HepG2 (cell line): ENCODE measurements around the gene DPF1. TPM values are rescaled to one million over a fixed set of nuclear protein-coding genes. Genes with fewer than 3 reads are reported as not detected.

Experiments used
- CHD2 ChIP-seq: IDR thresholded peaks from 2 replicates; pipeline ENCODE4 v1.6.1; 2011; ENCODE audit warnings: low read depth, low read length, improper control_type of control experiment
- DMAP1 ChIP-seq: IDR thresholded peaks from 2 replicates; pipeline ENCODE4 v1.6.1; 2016
- ETV6 ChIP-seq: sonication (generic); formaldehyde crosslinking; conservative IDR thresholded peaks from 2 replicates; pipeline ENCODE4 v1.4.0; 2020; ENCODE audit warnings: missing genetic modification reagents
- EZH2 ChIP-seq: conservative IDR thresholded peaks from 2 replicates; pipeline ENCODE4 v1.6.1; 2012; ENCODE audit warnings: mild to moderate bottlenecking, low read depth, low read length, moderate library complexity
- HOXA5 ChIP-seq: sonication (generic); formaldehyde crosslinking; IDR thresholded peaks from 2 replicates; pipeline ENCODE4 v1.4.0; 2020; ENCODE audit warnings: missing genetic modification reagents
- KDM5A ChIP-seq: fragments of 200-600 bp; sonication (generic); IDR thresholded peaks from 2 replicates; pipeline ENCODE4 v1.7.0; 2018; ENCODE audit warnings: antibody characterized with exemption, mild to moderate bottlenecking, low read length, borderline replicate concordance
- MAFK ChIP-seq, 2 experiments: IDR thresholded peaks in 1 of 2; conservative IDR thresholded peaks in 1 of 2; 2 replicates each; pipeline ENCODE4 v1.6.1; 2011; ENCODE audit warnings: improper control_type of control experiment in 2 of 2, low read length in 2 of 2
- MTA3 ChIP-seq: sonication (generic); formaldehyde crosslinking; IDR thresholded peaks from 2 replicates; pipeline ENCODE4 v1.4.0; 2020; ENCODE audit warnings: missing genetic modification reagents
- NCOA5 ChIP-seq: sonication (generic); formaldehyde crosslinking; IDR thresholded peaks from 2 replicates; pipeline ENCODE4 v1.4.0; 2020; ENCODE audit warnings: missing genetic modification reagents
- PHB2 ChIP-seq: fragments of 450-650 bp; IDR thresholded peaks from 2 replicates; pipeline ENCODE4 v1.6.1; 2018; ENCODE audit not compliant: partially characterized antibody
- POGK ChIP-seq: sonication (generic); formaldehyde crosslinking; conservative IDR thresholded peaks from 2 replicates; pipeline ENCODE4 v1.8.0; 2022; ENCODE audit warnings: mild to moderate bottlenecking, moderate library complexity, missing genetic modification reagents
- POLR2AphosphoS5 ChIP-seq: IDR thresholded peaks from 2 replicates; pipeline ENCODE4 v1.6.1; 2012; ENCODE audit warnings: low read depth, low read length
- THYN1 ChIP-seq: sonication (generic); formaldehyde crosslinking; IDR thresholded peaks from 2 replicates; pipeline ENCODE4 v1.8.1; 2023; ENCODE audit warnings: low read depth, mild to moderate bottlenecking, moderate library complexity, missing genetic modification reagents, borderline replicate concordance
- YEATS4 ChIP-seq: sonication (generic); formaldehyde crosslinking; IDR thresholded peaks from 2 replicates; pipeline ENCODE4 v1.4.0; 2020; ENCODE audit warnings: missing genetic modification reagents, borderline replicate concordance
- ZFP37 ChIP-seq: sonication (generic); formaldehyde crosslinking; IDR thresholded peaks from 2 replicates; pipeline ENCODE4 v1.4.0; 2020; ENCODE audit warnings: missing genetic modification reagents, borderline replicate concordance
- ZFP41 ChIP-seq: sonication (generic); formaldehyde crosslinking; IDR thresholded peaks from 2 replicates; pipeline ENCODE4 v1.4.0; 2020; ENCODE audit warnings: mild to moderate bottlenecking, missing genetic modification reagents, borderline replicate concordance
- ZNF263 ChIP-seq: sonication (generic); formaldehyde crosslinking; IDR thresholded peaks from 2 replicates; pipeline ENCODE4 v1.4.0; 2020; ENCODE audit warnings: missing genetic modification reagents
- ZNF331 ChIP-seq: sonication (generic); formaldehyde crosslinking; IDR thresholded peaks from 2 replicates; pipeline ENCODE4 v1.4.0; 2020; ENCODE audit warnings: missing genetic modification reagents
- ZNF383 ChIP-seq: sonication (generic); formaldehyde crosslinking; IDR thresholded peaks from 2 replicates; pipeline ENCODE4 v1.4.0; 2020; ENCODE audit warnings: missing genetic modification reagents, mild to moderate bottlenecking, borderline replicate concordance
- ZNF704 ChIP-seq: sonication (generic); formaldehyde crosslinking; IDR thresholded peaks from 2 replicates; pipeline ENCODE4 v1.8.1; 2023; ENCODE audit warnings: mild to moderate bottlenecking, inconsistent platforms, moderate library complexity, missing genetic modification reagents, borderline replicate concordance
- ZNF879 ChIP-seq: sonication (generic); formaldehyde crosslinking; IDR thresholded peaks from 2 replicates; pipeline ENCODE4 v1.8.1; 2023; ENCODE audit warnings: missing genetic modification reagents
- ZSCAN29 ChIP-seq: sonication (generic); formaldehyde crosslinking; conservative IDR thresholded peaks from 2 replicates; pipeline ENCODE4 v1.4.0; 2020; ENCODE audit warnings: mild to moderate bottlenecking, missing genetic modification reagents
- polyA plus RNA-seq, 8 experiments: library from polyadenylated mRNA; depleted of rRNA in 3 of 8; stranded (reverse) in 7 of 8; unstranded in 1 of 8; fragments of >200 nt; fragmentation: Illumina TruSeq in 4 of 8; extraction: Trizol in 4 of 8; gene quantifications; 2 replicates each; pipeline versions ENCODE4 v1.2.1 to v1.2.3, GENCODE V29; 2011 to 2016; ENCODE audit warnings: low read depth in 4 of 8, missing spikeins in 1 of 8, mixed read lengths in 1 of 8; ENCODE audit not compliant: insufficient read depth in 1 of 8
- total RNA-seq, 5 experiments: library from RNA; depleted of rRNA; stranded (reverse); fragments of >200 nt; fragmentation: Illumina TruSeq; extraction: Trizol; gene quantifications; 2 replicates each; pipeline ENCODE4 v1.2.3, GENCODE V29; 2016; ENCODE audit warnings: low read depth in 1 of 5
- TF ChIP-seq, protein P1 (sequence below): sonication (generic); formaldehyde crosslinking; IDR thresholded peaks from 2 replicates; pipeline ENCODE4 v1.8.0; 2022; ENCODE audit warnings: mild to moderate bottlenecking, missing genetic modification reagents

DPF1 gene
- total and polyA plus RNA-seq, 2 of the 13 experiments (the other 11 are each of a cell fraction or from before 2014, with no cell fraction given) = 1.0 to 3.2 TPM

DNA sequence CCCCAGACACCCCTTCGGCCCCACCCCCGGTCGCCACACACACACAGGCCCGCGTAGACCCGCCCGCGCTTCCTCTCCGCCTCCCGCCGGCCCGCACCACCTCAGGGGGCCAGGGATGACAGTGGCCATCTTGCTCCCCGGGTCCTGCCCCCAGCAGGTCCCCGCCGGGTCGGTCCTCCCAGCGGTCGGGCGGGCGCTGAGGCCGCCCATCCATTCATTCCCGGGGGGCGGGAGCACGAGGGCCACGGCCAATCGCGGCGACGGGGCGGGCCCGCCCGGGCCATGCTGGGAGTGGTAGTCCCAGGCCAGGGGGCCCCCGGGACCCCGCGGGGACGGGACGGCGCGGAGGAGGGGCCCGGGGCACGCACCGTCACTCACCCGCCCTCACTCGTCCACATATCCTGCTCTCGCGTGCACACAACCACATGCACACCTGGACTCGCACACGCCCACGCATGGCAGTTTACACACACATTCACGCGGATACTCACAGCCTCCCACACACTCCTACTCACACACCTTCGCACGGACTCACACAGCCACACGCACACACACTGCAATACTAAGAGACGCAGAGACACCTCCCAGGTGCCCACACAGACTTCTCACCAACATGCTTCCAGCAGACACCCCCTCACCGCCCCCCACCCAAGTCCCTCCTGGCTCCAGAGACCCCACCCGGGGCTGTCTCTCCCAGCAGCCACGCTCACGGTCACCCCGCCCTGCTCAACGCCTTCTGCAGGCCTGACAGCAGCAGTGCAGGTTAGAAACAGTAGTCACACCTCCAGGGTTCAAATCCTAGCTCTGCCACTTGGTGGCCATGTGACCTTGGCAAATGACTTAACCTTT lies at the start of gene DPF1 (continued):
- TF ChIP-seq ZNF331 (0 out of 2 replicates have a peak, but pooled peaks have one; percentile 14), PHB2 (no peak), ZSCAN29 (CRISPR knock-in tag) (0 out of 2 replicates have a peak, but pooled peaks have one; percentile 50), KDM5A (no peak), ZNF383 (no peak), CHD2 (peak; percentile 73), DMAP1 (CRISPR knock-in tag) (0 out of 2 replicates have a peak, but pooled peaks have one; percentile 39), MTA3 (CRISPR knock-in tag) (no peak), NCOA5 (CRISPR knock-in tag) (no peak), ZFP37 (CRISPR knock-in tag) (no peak), POGK (CRISPR knock-in tag) (no peak; the same call in 1 of the 2 replicates), POLR2AphosphoS5 (no peak), ZNF704 (CRISPR knock-in tag) (no peak), MAFK (conservative IDR thresholded peaks at IDR 0.05 in 1 of 2, IDR thresholded peaks at IDR 0.05 in 1 of 2; ENCODE audit: low read length in 2 of 2) (no peak), ZFP41 (no peak), EZH2 (no peak), ZNF263 (CRISPR knock-in tag) (peak; percentile 79), THYN1 (no peak), YEATS4 (CRISPR knock-in tag) (no peak; the same call in 1 of the 2 replicates), ETV6 (CRISPR knock-in tag) (no peak), HOXA5 (no peak), ZNF879 (CRISPR knock-in tag) (no peak)
- TF ChIP-seq, protein P1, sequence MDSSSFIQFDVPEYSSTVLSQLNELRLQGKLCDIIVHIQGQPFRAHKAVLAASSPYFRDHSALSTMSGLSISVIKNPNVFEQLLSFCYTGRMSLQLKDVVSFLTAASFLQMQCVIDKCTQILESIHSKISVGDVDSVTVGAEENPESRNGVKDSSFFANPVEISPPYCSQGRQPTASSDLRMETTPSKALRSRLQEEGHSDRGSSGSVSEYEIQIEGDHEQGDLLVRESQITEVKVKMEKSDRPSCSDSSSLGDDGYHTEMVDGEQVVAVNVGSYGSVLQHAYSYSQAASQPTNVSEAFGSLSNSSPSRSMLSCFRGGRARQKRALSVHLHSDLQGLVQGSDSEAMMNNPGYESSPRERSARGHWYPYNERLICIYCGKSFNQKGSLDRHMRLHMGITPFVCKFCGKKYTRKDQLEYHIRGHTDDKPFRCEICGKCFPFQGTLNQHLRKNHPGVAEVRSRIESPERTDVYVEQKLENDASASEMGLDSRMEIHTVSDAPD = no peak
